Smooth muscle cell (in vitro differentiated cells): ENCODE measurements around the gene LZIC. TPM values are rescaled to one million over a fixed set of nuclear protein-coding genes. Genes with fewer than 3 reads are reported as not detected.
"Not testable (repeated sequence)": the region's sequence is repeated elsewhere in the genome, so short reads cannot be mapped to it uniquely, and the experiment has no call there.

Experiments used
- DNase-seq: peaks from one replicate; lab custom pipeline; 2025; ENCODE audit not compliant: unreplicated experiment; lab: John Stamatoyannopoulos, UW
- H2AFZ ChIP-seq: fragments of 200-600 bp; sonication (generic); 2 replicates; pipeline ENCODE4 v1.6.0; 2016; ENCODE audit warnings: antibody characterized with exemption, low read depth, mild to moderate bottlenecking
- H3F3A ChIP-seq: fragments of 200-600 bp; sonication (generic); 2 replicates; pipeline ENCODE4 v1.6.0; 2017; ENCODE audit warnings: antibody characterized with exemption, low read depth
- H3K27ac ChIP-seq: fragments of 200-600 bp; sonication (generic); 2 replicates; pipeline ENCODE4 v1.5.1; 2016; ENCODE audit warnings: low read depth, mild to moderate bottlenecking
- H3K27me3 ChIP-seq: fragments of 200-600 bp; sonication (generic); 2 replicates; pipeline ENCODE4 v1.6.1; 2016; ENCODE audit warnings: low read depth, mild to moderate bottlenecking
- H3K36me3 ChIP-seq: fragments of 200-600 bp; sonication (generic); 2 replicates; pipeline ENCODE4 v1.5.1; 2016; ENCODE audit warnings: low read depth
- H3K4me1 ChIP-seq: fragments of 200-600 bp; sonication (generic); 2 replicates; pipeline ENCODE4 v1.5.1; 2016; ENCODE audit warnings: low read depth
- H3K4me2 ChIP-seq: fragments of 200-600 bp; sonication (generic); 2 replicates; pipeline ENCODE4 v1.6.0; 2016; ENCODE audit warnings: mild to moderate bottlenecking
- H3K4me3 ChIP-seq: fragments of 200-600 bp; sonication (generic); 2 replicates; pipeline ENCODE4 v1.5.1; 2016; ENCODE audit warnings: mild to moderate bottlenecking
- H3K79me2 ChIP-seq: fragments of 200-600 bp; sonication (generic); 2 replicates; pipeline ENCODE4 v1.6.0; 2016; ENCODE audit warnings: low read depth, mild to moderate bottlenecking
- H3K9ac ChIP-seq: fragments of 200-600 bp; sonication (generic); 2 replicates; pipeline ENCODE4 v1.6.0; 2016; ENCODE audit warnings: low read depth
- H3K9me3 ChIP-seq: fragments of 200-600 bp; sonication (generic); replicated peaks from 2 replicates; pipeline ENCODE4 v1.5.1; 2016; ENCODE audit warnings: low read depth
- H4K20me1 ChIP-seq: fragments of 200-600 bp; sonication (generic); 2 replicates; pipeline ENCODE4 v1.6.0; 2016; ENCODE audit warnings: low read depth
- WGBS: methylation state at CpG from one replicate; pipeline ENCODE4 v1.1.7; 2016; ENCODE audit warnings: low lambda C conversion rate; 5-methylcytosine and 5-hydroxymethylcytosine counted together
- polyA plus RNA-seq: library from polyadenylated mRNA; unstranded; fragments of >200 nt; fragmentation: Nextera tagmentation; extraction: Ambion mirVana; gene quantifications from 2 replicates; pipeline ENCODE4 v1.2.1, GENCODE V29; 2016
- total RNA-seq: library from RNA; depleted of rRNA; stranded (reverse); fragments of >200 nt; gene quantifications from 2 replicates; pipeline ENCODE4 v1.2.3, GENCODE V29; 2014
- TF ChIP-seq, protein P1 (sequence below): fragments of 200-600 bp; sonication (generic); IDR thresholded peaks from 2 replicates; pipeline ENCODE4 v1.5.1; 2017; ENCODE audit warnings: borderline replicate concordance, mild to moderate bottlenecking, antibody characterized with exemption; ENCODE audit not compliant: insufficient read depth, poor library complexity, severe bottlenecking

The LZIC gene
- total and polyA plus RNA-seq, 2 experiments from 2014 or later = 21.9 to 42.3 TPM

GRCh38 chr1:9920606-9921005, 22.6 kb downstream of the LZIC start:
- 97% methylated on average over 5 of the region's 5 CpGs for WGBS

DNA sequence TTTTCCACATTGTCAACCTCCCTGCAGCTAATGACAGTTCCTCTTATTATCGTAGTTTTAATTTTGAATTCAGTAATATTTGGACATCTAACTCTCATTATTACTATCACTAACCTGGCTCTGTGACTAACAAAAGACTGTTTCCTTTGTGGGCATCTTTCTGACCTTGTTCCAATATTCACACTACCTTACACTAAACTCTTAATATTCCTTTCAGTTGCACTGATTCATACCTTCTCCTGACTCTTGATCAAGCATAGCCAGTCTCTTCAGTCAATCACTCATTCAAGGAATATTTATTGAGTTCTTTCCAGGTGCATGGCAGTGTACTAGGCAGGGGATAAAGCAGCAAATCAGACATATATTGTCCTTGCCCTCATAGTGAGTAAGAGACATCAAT, 25.3 kb downstream of the LZIC start:
- H3K36me3 ChIP-seq = no peaks in the 10 kb centered on the region
- no peak for DNase-seq
- H2AFZ ChIP-seq = no peak overlapping the region
- peaks cover 10% of the 10 kb centered on the region for H3K4me1 ChIP-seq
- no peaks in the 10 kb centered on the region for H3F3A ChIP-seq
- H3K9ac ChIP-seq = no peak overlapping the region
- H3K4me2 ChIP-seq = no peak overlapping the region
- TF ChIP-seq, protein P1, sequence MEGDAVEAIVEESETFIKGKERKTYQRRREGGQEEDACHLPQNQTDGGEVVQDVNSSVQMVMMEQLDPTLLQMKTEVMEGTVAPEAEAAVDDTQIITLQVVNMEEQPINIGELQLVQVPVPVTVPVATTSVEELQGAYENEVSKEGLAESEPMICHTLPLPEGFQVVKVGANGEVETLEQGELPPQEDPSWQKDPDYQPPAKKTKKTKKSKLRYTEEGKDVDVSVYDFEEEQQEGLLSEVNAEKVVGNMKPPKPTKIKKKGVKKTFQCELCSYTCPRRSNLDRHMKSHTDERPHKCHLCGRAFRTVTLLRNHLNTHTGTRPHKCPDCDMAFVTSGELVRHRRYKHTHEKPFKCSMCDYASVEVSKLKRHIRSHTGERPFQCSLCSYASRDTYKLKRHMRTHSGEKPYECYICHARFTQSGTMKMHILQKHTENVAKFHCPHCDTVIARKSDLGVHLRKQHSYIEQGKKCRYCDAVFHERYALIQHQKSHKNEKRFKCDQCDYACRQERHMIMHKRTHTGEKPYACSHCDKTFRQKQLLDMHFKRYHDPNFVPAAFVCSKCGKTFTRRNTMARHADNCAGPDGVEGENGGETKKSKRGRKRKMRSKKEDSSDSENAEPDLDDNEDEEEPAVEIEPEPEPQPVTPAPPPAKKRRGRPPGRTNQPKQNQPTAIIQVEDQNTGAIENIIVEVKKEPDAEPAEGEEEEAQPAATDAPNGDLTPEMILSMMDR = no peak
- H4K20me1 ChIP-seq = no peaks in the 10 kb centered on the region
- no peaks in the 10 kb centered on the region for H3K27me3 ChIP-seq
- no peaks in the 10 kb centered on the region for H3K79me2 ChIP-seq
- H3K9me3 ChIP-seq = no peaks in the 10 kb centered on the region
- H3K27ac ChIP-seq = no peak overlapping the region
- H3K4me3 ChIP-seq = no peak overlapping the region
- WGBS = 95% methylated on average over 1 of the region's 1 CpG

More at GRCh38 chr1:9920606-9921005, 22.6 kb downstream of the LZIC start:
- TF ChIP-seq, protein P1 = no peak
- peaks cover 14% of the 10 kb centered on the region for H3K4me1 ChIP-seq
- H3F3A ChIP-seq = no peaks in the 10 kb centered on the region
- no peaks in the 10 kb centered on the region for H3K9me3 ChIP-seq
- H3K27me3 ChIP-seq = no peaks in the 10 kb centered on the region
- H3K79me2 ChIP-seq = no peaks in the 10 kb centered on the region
- no peak overlapping the region for H3K4me2 ChIP-seq
- H3K4me3 ChIP-seq = no peak overlapping the region
- no peak overlapping the region for H2AFZ ChIP-seq
- no peaks in the 10 kb centered on the region for H4K20me1 ChIP-seq
- H3K36me3 ChIP-seq = no peaks in the 10 kb centered on the region
- no peak overlapping the region for H3K9ac ChIP-seq
- H3K27ac ChIP-seq = no peak overlapping the region
- DNase-seq = no peak

DNA sequence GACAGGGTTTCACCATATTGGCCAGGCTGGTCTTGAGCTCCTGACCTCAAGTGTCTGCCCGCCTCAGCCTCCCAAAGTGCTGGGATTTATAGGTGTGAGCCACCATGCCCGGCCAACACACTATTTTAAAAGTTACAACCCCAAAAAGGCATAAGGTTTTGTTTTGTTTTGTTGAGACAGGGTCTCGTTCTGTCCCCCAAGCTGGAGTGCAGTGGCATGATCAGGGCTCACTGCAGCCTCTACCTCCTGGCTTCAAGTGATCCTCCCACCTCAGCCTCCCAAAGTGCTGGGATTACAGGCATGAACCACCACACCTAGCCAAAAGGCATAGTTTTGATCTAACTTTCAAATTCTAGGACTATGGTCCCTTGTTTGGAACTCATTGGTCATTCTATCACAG, 25.7 kb downstream of the LZIC start:
- WGBS = 97% methylated on average over 3 of the region's 3 CpGs
- not testable (repeated sequence) for DNase-seq, H3K4me3 ChIP-seq, H3K9ac ChIP-seq, H3K79me2 ChIP-seq, H2AFZ ChIP-seq, H3K27me3 ChIP-seq, H3F3A ChIP-seq, H3K4me1 ChIP-seq, H3K36me3 ChIP-seq, H4K20me1 ChIP-seq, H3K9me3 ChIP-seq, H3K4me2 ChIP-seq, H3K27ac ChIP-seq

- Histone ChIP-seq H3K27ac (no peak overlapping the region), H3K4me1 (peaks cover under 1% of the 10 kb centered on the region), H3K36me3 (no peaks in the 10 kb centered on the region), H4K20me1 (no peaks in the 10 kb centered on the region), H3F3A (peaks cover under 1% of the 10 kb centered on the region), H2AFZ (no peak overlapping the region), H3K9ac (no peak overlapping the region), H3K9me3 (no peaks in the 10 kb centered on the region), H3K4me3 (no peak overlapping the region), H3K79me2 (no peaks in the 10 kb centered on the region), H3K4me2 (no peak overlapping the region), H3K27me3 (no peaks in the 10 kb centered on the region)
- WGBS = 77% methylated on average over 2 of the region's 2 CpGs
- TF ChIP-seq, protein P1 = no peak
- no peak for DNase-seq
Observed at GRCh38 chr1:9916452-9916851, 26.7 kb downstream of the LZIC start.
